OCI-M2 (cell line): ENCODE results near the gene SLC16A10.
"Not testable (repeated sequence)": the region's sequence is repeated elsewhere in the genome, so short reads cannot be mapped to it uniquely, and the experiment has no call there.

Source experiments
- DNase-seq: peaks from one replicate; lab custom pipeline; 2025; ENCODE audit not compliant: unreplicated experiment; lab: John Stamatoyannopoulos, UW

Gene SLC16A10

GRCh38 chr6:111184827-111185532 lies 97.7 kb downstream of the SLC16A10 start:
- no peak for DNase-seq

- no peak for DNase-seq
These were observed 98.7 kb downstream of the SLC16A10 start for GRCh38 chr6:111185954-111186353.

- no peak for DNase-seq
These were observed 100.6 kb downstream of the SLC16A10 start for GRCh38 chr6:111187874-111188273.

- DNase-seq, result not testable (repeated sequence)
These were observed 102.4 kb downstream of the SLC16A10 start for GRCh38 chr6:111189666-111190210.

- no peak for DNase-seq
These were observed 103.3 kb downstream of the SLC16A10 start for GRCh38 chr6:111190637-111191036.

GRCh38 chr6:111191136-111191535 lies 103.8 kb downstream of the SLC16A10 start:
- not testable (repeated sequence) for DNase-seq

GRCh38 chr6:111192911-111193555 lies 105.7 kb downstream of the SLC16A10 start:
- DNase-seq, result no peak

GRCh38 chr6:111195656-111196055 lies 108.4 kb downstream of the SLC16A10 start:
- DNase-seq, result no peak

GRCh38 chr6:111198841-111199240 lies 111.5 kb downstream of the SLC16A10 start:
- DNase-seq, result no peak

GRCh38 chr6:111199935-111200334 lies 112.6 kb downstream of the SLC16A10 start:
- DNase-seq, result no peak

GRCh38 chr6:111200350-111201243 lies 113.3 kb downstream of the SLC16A10 start:
- DNase-seq, result peak; percentile 56

GRCh38 chr6:111201244-111201554 lies 113.9 kb downstream of the SLC16A10 start:
- no peak for DNase-seq

GRCh38 chr6:111201764-111202163 lies 114.5 kb downstream of the SLC16A10 start:
- DNase-seq, result no peak

- not testable (repeated sequence) for DNase-seq
These were observed 116.2 kb downstream of the SLC16A10 start for GRCh38 chr6:111203539-111203938.

- no peak for DNase-seq
These were observed 117.0 kb downstream of the SLC16A10 start for GRCh38 chr6:111204305-111204704.

GRCh38 chr6:111204881-111205280 lies 117.6 kb downstream of the SLC16A10 start:
- no peak for DNase-seq

- DNase-seq, result no peak
These were observed 118.2 kb downstream of the SLC16A10 start for GRCh38 chr6:111205502-111205901.

GRCh38 chr6:111207141-111207858 lies 120.0 kb downstream of the SLC16A10 start:
- no peak for DNase-seq

GRCh38 chr6:111208933-111209332 lies 121.6 kb downstream of the SLC16A10 start:
- no peak for DNase-seq

GRCh38 chr6:111210194-111210728 lies 123.0 kb downstream of the SLC16A10 start:
- no peak for DNase-seq
